Measurements from ENCODE around the gene ATXN10. TPM values are rescaled to one million over a fixed set of nuclear protein-coding genes. Genes with fewer than 3 reads are reported as not detected.

ATXN10 gene
- total and polyA plus RNA-seq, 10 of the 15 experiments (the other 5 are each of a cell fraction or from before 2014, with no cell fraction given), result 29.2 to 249 (median 146) TPM

DNA sequence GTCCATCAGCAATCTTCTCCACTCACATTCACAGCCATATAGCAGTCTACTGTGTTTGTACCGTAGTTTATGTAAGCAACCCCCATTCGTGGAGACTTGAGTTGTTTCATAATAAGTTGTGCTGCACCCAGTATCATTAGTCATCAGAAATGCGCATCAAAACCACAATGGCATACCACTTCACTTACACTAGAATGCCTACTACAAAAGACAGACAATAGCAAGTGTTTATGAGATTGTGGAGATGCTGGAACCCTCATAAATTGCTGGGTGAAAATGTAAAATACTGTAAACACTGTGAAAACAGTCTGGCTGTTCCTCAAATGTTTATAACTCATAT, 133.3 kb downstream of the ATXN10 start:
- no peak for FAIRE-seq
- CTCF ChIA-PET, result no interaction called here
- no peaks in the 10 kb centered on the region for H3K9me3 ChIP-seq (replicated peaks; ENCODE audit: control insufficient read depth, insufficient read depth, low read length)
- intact Hi-C loops (cut with micrococcal nuclease; ENCODE audit: unreplicated experiment) (no loop called here), in situ Hi-C loops (cut with MboI) (no loop called here)
- SMC1A ChIA-PET (ENCODE audit: uncharacterized antibody, unreplicated experiment), result no interaction called here
- POLR2A ChIA-PET, result no interaction called here
- no peaks in the 10 kb centered on the region for H4K20me1 ChIP-seq (ENCODE audit: control insufficient read depth, insufficient read depth)
- H3K4me3 ChIP-seq, result no peak overlapping the region
- H2AFZ ChIP-seq (ENCODE audit: control insufficient read depth, low read depth, low read length), result no peak overlapping the region
- H3K27ac ChIP-seq (ENCODE audit: control insufficient read depth, insufficient read depth), result no peak overlapping the region
- RAD21 ChIA-PET (ENCODE audit: unreplicated experiment), result no interaction called here
- H3K9ac ChIP-seq (ENCODE audit: control insufficient read depth, insufficient read depth, low read length), result no peak overlapping the region
- no peaks in the 10 kb centered on the region for H3K4me1 ChIP-seq (ENCODE audit: control insufficient read depth, insufficient read depth, low read length)
- no peaks in the 10 kb centered on the region for H3K27me3 ChIP-seq (replicated peaks in 1 of 2; ENCODE audit: control insufficient read depth in 2 of 2, insufficient read depth in 2 of 2, low read length in 1 of 2)
- peaks cover 2 to 5% of the 10 kb centered on the region in 2 experiments for H3K36me3 ChIP-seq (ENCODE audit: control insufficient read depth in 2 of 2, insufficient read depth in 2 of 2, low read length in 1 of 2)
- no TSS peak for BruUV-seq (replicated peaks)
- no peak for ATAC-seq
- DNase-seq (ENCODE audit: low read depth, low spot score), result no peak
- WGBS (ENCODE audit: insufficient coverage, insufficient replicate concordance, low lambda C conversion rate, missing lambda C conversion rate), result 94% methylated on average over 3 of the region's 3 CpGs
- no peaks in the 10 kb centered on the region for H3K79me2 ChIP-seq (ENCODE audit: control insufficient read depth, insufficient read depth, low read length)
- H3K4me2 ChIP-seq (ENCODE audit: control insufficient read depth, insufficient read depth), result no peak overlapping the region
- TF ChIP-seq, protein P1, sequence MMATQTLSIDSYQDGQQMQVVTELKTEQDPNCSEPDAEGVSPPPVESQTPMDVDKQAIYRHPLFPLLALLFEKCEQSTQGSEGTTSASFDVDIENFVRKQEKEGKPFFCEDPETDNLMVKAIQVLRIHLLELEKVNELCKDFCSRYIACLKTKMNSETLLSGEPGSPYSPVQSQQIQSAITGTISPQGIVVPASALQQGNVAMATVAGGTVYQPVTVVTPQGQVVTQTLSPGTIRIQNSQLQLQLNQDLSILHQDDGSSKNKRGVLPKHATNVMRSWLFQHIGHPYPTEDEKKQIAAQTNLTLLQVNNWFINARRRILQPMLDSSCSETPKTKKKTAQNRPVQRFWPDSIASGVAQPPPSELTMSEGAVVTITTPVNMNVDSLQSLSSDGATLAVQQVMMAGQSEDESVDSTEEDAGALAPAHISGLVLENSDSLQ (IDR thresholded peaks at IDR 0.05), result no peak
- TF ChIP-seq MEF2A (IDR thresholded peaks at IDR 0.05; ENCODE audit: insufficient read depth, low read depth, low read length) (no peak), MYC (IDR thresholded peaks at IDR 0.05; ENCODE audit: insufficient read depth, insufficient read length, insufficient replicate concordance, low read length, severe bottlenecking) (no peak), PML (IDR thresholded peaks at IDR 0.05; ENCODE audit: low read length) (no peak), CBFB (IDR thresholded peaks at IDR 0.05; ENCODE audit: low read depth) (no peak), NFYB (IDR thresholded peaks at IDR 0.05; ENCODE audit: insufficient read depth, low read depth, low read length) (no peak), CHD4 (IDR thresholded peaks at IDR 0.05) (no peak), CEBPB (IDR thresholded peaks at IDR 0.05; ENCODE audit: borderline replicate concordance in 1 of 2, low read depth in 2 of 2, low read length in 2 of 2) (no peak), RB1 (IDR thresholded peaks at IDR 0.05; ENCODE audit: borderline replicate concordance) (no peak), ZZZ3 (IDR thresholded peaks at IDR 0.05; ENCODE audit: control insufficient read depth, insufficient read length, low read depth) (no peak), CBX5 (IDR thresholded peaks at IDR 0.05; ENCODE audit: low read depth) (no peak), ZSCAN29 (IDR thresholded peaks at IDR 0.05) (no peak)
- TF ChIP-seq, protein P2, sequence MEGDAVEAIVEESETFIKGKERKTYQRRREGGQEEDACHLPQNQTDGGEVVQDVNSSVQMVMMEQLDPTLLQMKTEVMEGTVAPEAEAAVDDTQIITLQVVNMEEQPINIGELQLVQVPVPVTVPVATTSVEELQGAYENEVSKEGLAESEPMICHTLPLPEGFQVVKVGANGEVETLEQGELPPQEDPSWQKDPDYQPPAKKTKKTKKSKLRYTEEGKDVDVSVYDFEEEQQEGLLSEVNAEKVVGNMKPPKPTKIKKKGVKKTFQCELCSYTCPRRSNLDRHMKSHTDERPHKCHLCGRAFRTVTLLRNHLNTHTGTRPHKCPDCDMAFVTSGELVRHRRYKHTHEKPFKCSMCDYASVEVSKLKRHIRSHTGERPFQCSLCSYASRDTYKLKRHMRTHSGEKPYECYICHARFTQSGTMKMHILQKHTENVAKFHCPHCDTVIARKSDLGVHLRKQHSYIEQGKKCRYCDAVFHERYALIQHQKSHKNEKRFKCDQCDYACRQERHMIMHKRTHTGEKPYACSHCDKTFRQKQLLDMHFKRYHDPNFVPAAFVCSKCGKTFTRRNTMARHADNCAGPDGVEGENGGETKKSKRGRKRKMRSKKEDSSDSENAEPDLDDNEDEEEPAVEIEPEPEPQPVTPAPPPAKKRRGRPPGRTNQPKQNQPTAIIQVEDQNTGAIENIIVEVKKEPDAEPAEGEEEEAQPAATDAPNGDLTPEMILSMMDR (IDR thresholded peaks at IDR 0.05 in 2 of 3, conservative IDR thresholded peaks at IDR 0.05 in 1 of 3; ENCODE audit: control insufficient read depth in 2 of 3, extremely low read depth in 1 of 3, insufficient read depth in 1 of 3, low read depth in 3 of 3, low read length in 3 of 3), result no peak
- TF ChIP-seq, protein P3, sequence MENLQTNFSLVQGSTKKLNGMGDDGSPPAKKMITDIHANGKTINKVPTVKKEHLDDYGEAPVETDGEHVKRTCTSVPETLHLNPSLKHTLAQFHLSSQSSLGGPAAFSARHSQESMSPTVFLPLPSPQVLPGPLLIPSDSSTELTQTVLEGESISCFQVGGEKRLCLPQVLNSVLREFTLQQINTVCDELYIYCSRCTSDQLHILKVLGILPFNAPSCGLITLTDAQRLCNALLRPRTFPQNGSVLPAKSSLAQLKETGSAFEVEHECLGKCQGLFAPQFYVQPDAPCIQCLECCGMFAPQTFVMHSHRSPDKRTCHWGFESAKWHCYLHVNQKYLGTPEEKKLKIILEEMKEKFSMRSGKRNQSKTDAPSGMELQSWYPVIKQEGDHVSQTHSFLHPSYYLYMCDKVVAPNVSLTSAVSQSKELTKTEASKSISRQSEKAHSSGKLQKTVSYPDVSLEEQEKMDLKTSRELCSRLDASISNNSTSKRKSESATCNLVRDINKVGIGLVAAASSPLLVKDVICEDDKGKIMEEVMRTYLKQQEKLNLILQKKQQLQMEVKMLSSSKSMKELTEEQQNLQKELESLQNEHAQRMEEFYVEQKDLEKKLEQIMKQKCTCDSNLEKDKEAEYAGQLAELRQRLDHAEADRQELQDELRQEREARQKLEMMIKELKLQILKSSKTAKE (IDR thresholded peaks at IDR 0.05; ENCODE audit: low read depth, poor library complexity, severe bottlenecking), result no peak
- TF ChIP-seq, protein P4, sequence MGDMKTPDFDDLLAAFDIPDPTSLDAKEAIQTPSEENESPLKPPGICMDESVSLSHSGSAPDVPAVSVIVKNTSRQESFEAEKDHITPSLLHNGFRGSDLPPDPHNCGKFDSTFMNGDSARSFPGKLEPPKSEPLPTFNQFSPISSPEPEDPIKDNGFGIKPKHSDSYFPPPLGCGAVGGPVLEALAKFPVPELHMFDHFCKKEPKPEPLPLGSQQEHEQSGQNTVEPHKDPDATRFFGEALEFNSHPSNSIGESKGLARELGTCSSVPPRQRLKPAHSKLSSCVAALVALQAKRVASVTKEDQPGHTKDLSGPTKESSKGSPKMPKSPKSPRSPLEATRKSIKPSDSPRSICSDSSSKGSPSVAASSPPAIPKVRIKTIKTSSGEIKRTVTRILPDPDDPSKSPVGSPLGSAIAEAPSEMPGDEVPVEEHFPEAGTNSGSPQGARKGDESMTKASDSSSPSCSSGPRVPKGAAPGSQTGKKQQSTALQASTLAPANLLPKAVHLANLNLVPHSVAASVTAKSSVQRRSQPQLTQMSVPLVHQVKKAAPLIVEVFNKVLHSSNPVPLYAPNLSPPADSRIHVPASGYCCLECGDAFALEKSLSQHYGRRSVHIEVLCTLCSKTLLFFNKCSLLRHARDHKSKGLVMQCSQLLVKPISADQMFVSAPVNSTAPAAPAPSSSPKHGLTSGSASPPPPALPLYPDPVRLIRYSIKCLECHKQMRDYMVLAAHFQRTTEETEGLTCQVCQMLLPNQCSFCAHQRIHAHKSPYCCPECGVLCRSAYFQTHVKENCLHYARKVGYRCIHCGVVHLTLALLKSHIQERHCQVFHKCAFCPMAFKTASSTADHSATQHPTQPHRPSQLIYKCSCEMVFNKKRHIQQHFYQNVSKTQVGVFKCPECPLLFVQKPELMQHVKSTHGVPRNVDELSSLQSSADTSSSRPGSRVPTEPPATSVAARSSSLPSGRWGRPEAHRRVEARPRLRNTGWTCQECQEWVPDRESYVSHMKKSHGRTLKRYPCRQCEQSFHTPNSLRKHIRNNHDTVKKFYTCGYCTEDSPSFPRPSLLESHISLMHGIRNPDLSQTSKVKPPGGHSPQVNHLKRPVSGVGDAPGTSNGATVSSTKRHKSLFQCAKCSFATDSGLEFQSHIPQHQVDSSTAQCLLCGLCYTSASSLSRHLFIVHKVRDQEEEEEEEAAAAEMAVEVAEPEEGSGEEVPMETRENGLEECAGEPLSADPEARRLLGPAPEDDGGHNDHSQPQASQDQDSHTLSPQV (IDR thresholded peaks at IDR 0.05), result no peak

Measured in GM12878 (cell line).